NCI-H1092 treated with DMSO at 0.1 percent for 48 hours (cell line): ENCODE measurements around the gene OLFML1.
A peak's percentile ranks its signal among the peaks of the same experiment; 100 is the strongest.

ENCODE experiments used
- DNase-seq: peaks from one replicate; lab custom pipeline; 2025; lab: John Stamatoyannopoulos, UW

The OLFML1 gene

DNA sequence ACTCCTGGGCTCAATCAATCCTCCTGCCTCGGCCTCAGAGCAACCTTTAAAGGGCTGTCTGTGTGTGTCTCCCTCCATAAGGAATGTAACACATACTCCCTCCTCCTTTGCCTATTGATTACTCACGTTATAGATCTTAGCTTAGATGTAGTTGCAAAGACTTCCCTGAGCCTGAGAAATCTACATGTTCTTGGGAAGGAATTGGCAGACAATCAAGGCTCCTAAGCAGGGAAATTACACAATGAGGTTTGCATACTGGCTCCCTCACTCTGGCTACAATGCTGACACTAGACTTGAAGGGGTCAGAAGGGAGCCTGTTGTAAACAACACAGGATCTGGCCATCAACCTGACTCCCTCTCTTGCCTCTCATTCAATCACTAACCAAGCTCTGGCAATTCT is 5.2 kb upstream of the OLFML1 start:
- no peak for DNase-seq

DNA sequence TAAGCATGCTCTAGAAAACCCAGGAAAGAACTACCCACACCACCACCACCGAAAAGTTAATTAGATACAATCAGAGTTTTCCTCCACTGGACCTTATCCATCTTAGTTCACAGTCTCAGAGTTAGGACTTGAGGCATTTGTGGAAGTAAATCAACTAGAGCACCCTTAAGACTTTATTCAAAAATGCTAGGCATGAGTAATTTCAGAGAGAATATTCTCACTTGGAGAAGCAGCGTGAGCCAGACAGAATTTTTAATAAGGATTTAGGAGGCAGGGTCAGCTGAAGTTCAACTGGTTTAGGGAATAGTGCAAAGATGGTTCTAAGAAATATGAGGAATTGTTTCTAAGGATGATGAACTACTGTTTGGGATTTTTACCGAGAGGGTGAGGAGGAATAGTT is 1.2 kb upstream of the OLFML1 start:
- no peak for DNase-seq

DNA sequence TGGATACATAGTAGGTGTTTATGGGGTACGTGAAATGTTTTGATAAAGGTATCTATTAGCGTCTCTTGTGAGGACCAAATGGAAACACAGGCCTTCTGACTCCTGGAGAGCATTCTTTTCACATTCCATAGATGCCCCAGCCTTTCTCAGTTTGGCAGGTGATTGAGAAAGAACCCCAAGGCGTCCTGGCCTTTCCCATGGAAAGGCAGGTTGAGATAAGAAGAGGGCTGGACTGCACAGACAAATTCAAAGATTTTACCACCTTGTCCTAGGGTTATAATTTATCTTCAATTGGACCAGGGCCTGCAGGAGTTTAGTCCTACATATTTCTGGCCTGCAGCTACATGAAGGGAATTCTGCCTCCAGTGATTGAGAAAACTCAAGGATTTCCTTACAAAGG is 661 bp upstream of the OLFML1 start:
- no peak for DNase-seq

DNA sequence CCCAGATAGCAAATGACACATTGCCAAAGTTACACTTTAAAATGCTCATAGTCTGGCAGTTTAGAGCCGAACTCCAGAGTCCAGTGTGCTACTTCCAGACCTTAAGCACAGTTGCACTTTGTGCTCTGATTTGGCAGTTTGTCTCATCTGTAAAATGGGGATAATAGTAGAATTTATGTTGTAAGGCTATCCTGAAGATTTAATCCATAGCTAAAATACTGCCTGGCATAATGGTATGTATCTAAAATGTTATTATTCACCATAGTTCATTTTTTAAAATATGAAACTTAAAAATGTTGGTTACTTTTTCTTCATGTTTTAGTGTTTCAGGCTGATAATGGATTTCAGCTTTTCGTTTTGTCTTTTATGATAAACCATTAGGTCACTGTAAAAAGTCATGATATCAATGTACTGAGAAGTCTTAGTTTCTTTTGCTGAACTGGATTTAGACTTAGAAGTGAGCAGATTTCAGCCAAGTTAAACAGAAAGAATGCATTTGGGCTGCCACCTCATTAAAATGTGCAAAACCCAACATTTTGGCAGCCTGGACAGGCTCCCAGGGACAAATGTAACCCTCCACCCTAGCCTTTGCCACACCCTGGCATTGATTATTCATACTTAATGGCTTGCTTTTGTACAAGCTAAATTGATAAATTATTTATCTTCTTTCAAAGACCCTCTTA is 933 bp downstream of the OLFML1 start:
- no peak for DNase-seq

DNA sequence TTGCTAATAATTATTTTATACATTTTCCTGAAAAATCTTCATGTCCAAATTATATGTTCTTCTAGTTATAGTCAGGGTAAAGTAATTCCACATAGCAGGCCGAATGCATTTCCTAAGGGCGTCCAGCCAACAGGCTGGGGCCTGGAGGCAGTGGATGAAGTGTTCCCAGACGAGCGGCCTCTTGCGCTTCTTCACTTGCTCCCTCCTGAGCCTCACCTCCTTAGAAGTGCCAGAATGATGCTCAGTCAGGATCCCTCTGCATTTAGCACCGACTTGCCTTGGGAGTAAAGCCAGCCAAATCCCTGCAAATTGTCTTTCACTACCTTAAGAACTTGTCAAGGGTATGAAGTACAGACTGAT is 1.5 kb downstream of the OLFML1 start:
- no peak for DNase-seq

DNA sequence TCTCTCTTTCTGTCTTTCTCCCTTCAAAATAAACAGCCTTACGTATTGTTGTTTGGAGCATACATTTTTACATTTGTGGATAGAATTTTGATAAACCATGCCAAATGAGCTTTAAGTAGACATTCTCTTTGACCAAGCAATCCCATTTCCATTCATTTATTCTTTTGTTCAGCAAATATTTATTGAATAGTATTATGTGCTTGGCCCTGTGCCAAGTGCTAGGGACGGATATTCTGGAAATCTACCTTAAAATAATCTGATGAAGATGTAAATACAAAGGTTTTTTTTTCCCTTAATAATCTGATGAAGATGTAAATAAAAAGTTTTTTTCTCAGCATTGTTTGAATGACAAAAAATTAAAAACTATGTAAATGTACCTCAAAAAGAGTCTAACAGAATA is 2.1 kb downstream of the OLFML1 start:
- DNase-seq: no peak

DNA sequence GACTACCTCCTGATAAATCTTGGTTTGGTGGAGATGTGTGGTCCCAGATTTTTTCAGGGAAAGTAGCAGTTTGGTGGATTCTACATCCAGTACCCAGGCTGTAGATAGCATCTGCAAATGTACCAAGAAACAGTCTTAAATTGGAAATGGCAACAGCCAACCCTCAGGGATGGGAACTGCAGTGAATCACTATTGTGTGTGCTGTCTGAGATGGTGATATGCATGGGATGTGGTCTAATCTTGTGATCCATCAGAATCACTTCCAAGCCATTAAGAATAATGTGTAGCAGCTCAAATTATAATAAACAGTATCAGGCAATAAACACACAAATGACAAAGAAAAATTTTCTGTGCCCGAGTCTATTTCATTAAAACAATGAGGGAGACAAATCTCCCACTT is 3.4 kb downstream of the OLFML1 start:
- no peak for DNase-seq

DNA sequence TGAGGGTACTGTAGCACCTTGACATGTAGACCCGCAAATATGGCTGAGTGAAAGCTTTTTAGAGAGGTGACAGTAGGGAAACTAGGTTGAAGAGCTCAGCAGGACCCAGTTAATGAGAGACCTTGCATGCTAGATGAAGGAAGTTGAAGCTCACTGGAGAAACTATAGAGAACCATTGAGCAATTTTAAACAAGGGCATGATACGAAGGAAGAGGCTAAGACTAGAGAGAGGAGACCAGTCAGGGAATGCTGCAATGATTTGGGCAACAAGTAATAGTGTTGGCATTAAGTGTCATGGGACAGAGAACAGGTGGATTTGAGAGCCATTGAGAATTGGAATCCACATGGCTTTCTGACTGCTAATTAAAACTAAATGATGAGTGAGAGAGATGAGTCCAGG is 4.1 kb downstream of the OLFML1 start:
- no peak for DNase-seq

DNA sequence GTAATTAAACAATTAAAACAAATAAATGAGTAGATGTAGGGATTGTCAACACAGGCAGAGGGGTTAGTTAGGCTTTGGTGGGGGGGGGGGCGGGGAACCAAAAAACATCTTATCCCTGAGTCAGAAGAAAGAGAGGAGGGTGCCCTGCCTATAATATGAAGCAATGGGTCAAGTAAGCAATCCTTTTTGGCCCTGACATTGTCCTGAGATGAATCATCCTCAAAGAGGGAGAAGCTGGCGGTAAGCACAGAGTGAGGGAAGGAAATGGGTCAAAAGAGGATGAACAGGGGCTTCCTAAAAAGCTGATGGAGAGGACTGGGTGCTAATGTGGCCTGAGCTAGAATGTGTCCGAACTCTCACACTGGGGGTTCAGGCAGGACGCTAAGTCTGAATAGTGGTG is 4.7 kb downstream of the OLFML1 start:
- no peak for DNase-seq

DNA sequence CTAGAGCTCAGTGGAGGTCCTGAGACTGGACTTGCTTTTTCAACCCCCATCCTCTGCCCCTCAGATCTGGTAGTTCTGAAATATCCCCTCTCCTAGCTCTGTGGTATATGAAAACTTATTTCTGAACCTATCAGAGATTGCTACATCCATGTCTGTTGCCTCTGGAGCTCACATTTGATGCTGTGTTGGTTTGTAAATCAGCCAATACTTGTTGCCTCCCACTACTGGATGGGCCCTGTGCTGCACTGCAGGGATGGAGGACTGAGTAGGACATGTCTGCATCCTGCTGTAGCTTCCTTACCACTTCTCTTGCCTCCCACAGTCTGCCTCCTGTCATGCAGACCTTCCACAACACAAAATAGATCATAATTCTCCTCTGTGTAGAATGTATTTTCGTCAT is 5.2 kb downstream of the OLFML1 start:
- DNase-seq: no peak

DNA sequence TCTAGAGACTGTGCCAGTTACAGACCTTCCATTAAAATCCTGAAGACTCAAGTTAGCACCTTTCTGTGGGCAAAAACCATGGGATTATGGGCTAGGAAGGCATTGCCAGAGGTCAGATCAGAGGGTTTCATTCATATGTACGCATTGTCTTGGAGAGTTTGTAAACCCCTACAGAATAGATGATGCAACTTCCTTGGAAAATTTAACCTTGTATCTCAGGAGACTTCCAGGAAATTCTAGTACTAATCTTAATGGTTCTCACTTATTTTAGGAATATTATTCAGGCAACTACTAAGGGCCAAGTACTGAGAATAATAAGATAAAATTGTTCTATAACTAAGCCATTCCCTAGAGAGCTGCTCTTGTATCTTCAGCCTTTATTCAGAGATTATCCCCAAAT is 6.9 kb downstream of the OLFML1 start:
- no peak for DNase-seq

DNA sequence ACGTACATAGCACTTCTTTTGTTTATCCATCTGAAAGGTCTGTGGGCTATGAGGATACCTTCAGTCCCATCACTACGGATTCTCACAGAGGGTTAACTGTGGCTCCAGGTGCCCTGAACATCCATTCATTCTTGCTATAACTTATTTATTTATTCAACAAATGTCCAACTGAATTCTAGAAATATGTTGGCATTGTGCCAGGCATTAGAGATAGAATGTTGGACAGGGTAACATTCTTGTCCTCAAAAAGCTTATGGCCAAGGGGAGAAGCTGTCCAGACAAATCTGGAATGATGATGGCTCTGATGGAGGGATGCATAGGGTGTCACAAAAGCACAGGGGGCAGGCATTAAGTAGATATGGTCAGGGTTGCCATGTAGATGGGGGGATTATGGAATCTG is 8.4 kb downstream of the OLFML1 start:
- DNase-seq: no peak

DNA sequence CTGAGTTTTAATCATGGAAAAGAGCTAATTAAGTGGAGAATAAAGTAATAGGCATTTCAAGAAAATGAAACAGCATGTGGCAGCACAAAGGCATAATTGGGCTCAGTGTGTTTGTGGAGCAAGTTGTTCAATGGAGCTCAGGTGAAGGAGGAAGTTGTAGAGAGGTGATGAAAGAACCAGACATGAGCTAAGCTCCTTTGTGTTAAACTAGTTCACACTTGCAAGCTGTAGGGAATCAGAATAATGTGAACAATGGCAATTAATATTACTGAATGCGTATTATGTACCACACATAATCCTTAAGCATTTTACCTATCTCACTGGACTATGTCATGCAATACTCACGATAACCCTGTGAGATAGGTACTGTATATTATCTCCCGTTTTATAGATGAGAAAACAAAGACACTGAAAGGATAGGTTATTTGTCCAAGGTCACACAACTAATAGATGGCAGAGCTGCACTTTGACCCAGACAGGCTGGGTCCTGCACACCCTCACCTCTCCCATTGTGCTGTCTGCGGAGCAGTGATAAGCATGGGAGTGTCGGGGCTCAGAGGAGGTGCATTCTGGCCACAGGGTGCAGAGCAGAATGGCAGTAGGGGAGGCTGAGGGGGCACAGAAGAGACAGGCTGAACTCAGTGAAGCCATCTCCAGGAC is 8.9 kb downstream of the OLFML1 start:
- no peak for DNase-seq

DNA sequence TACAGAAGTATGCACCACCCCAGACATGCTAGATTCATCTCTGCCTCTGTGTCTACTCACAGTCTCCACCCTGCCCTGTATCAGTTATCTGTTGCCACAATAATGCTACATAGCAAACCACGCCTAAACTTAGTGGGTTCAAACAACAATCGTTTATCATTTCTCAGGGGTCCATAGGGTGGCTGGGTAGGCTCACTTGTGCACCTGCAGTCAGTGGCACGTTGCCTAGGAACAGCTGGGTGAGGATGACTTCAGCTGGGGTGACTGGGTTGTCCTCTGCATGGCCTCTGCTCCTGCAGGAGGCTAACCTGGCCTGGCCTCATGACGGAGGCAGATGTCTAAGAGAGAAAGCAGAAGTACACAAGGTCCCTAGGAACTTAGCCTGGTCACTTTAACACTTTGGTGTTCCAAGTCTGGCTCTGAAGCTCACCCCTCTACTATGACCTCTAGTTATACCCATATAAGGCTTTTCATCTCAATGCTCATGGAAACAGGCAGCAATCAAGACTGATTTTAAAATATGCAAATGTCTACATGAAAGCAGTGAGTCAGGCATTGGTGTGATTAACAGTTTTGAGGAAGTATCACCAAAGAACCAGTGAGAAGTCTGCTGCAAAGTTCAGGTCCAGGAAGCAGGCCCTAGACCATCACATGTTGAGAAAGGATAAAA is 10.7 kb downstream of the OLFML1 start:
- no peak for DNase-seq

DNA sequence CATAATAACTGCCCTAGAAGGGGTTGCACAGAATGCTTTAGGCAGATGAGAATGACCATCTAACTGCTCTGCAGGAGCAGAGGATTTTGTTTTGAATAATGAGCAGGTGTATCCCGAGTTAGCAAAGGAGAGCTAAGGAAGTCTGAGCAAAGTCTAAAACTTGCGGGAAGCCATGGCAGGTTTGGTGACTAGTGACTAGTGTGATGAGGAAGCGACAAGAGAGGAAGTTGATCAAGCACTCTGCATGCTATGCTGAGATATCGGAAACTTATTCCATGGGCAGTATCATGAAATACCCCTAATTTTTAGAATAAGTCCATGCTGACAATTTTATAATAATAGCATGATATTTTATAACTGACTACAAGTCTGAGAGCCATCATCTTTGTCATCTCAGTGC is 12.9 kb downstream of the OLFML1 start:
- no peak for DNase-seq

DNA sequence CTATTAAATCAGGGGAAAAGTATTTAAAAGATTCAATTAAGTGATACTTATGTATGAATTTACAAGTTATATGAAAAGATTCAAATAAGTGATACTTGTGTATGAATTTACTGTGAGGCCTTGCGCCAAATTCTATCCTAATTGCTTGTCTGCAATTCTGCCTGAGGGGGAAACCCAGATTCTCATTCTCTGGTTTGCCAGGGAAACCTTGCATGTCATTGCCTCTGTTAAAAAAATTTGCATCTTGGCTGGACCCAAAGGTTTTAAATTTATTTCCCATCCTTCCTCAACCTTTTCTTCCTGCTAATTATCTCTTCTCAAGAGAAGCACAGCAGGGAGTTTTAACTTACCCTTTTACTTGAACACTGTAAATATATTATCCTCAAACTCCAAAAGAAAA is 13.8 kb downstream of the OLFML1 start:
- DNase-seq: no peak

DNA sequence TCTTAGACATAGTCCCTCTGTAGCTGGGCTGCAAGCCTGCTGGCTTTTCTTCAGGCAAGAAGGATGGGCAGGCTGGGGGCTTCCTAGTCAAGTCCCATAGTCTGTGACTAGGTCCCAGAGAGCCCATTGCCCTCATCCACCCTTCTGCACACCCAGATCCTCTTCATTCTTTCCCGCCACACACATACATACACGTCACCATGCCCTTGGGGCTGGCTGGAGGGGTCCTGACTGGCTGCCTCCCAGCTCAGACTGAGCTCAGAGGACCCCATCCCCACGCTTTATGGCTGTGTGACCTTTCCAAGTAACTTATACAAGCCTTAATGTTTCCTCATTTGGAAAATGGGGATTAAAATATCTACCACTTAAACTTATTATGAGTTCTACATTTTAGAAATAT is 14.9 kb downstream of the OLFML1 start:
- no peak for DNase-seq

DNA sequence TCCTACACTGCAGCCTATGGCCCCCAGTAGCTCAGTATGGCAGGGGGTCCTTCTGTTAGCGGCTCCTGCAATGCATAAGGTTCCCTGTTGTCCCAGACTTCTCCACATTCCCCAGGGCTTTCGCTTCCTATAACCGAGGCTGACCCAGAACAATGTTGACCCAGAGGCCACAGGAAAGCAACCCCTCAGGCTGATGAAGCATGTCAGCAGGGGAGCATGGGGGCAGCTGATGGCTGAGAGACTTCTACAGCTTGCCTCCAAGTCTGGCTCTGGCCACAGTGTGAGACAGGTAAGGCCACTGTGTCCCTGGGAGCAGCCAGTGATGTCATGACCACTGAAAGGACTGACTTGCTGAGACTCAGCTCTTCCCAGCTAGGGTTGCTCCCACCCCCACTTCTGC is 15.9 kb downstream of the OLFML1 start:
- DNase-seq: no peak

DNA sequence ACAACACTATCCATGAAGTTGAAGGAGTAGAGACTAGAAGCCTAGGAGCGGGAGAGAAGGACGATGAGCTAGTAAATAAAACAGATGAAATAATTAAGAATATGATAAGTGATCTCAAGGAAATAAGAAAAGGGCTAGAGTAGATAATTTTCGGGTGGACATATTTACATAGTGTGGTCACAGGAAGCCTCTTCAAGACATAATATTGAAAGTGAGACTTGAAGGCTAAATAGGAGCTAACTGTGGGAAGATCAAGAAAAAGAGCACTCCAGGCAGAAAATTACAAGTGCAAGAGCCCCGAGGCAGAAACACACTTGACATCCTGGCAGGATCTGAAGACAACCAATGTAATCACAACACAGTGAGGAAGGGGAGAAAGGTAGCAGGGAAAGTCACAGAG is 16.6 kb downstream of the OLFML1 start:
- no peak for DNase-seq

DNA sequence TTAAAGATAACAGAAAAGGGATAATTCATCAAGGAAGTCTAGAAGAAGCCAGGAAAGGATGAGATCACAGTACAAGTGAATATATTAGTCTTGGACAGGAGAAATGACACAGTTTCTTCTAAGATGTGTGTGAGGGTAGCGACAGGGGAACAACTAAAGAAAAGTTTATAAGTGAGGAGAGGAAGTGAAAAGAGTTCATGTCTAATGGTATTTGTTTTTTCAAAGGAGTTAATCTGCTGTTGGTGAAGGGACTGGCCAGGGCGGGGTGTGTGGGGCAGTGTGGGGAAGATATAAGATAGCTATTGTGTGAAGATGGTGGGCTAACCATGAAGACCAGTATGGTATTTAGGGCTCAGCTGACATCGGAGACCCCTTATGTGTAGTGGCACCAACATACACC is 20.9 kb downstream of the OLFML1 start:
- DNase-seq: no peak

DNA sequence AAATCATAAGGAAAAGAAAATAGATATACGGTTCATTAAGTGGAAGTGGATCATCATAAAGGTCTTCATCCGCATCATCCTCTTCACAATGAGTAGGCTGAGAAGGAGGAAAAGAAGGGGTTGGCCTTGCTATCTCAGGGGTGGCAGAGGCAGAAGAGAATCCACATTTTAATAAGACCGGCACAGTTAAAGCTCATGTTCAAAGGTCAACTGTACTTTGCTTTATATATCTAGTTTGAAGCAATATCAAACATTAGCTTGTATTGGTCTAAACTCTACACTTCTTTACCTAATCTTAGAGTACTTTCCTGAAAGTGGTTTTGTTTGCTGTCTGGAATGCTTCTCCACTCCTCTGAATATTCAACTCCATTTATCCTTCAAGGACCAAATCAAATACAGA is 22.8 kb downstream of the OLFML1 start:
- DNase-seq: no peak

DNA sequence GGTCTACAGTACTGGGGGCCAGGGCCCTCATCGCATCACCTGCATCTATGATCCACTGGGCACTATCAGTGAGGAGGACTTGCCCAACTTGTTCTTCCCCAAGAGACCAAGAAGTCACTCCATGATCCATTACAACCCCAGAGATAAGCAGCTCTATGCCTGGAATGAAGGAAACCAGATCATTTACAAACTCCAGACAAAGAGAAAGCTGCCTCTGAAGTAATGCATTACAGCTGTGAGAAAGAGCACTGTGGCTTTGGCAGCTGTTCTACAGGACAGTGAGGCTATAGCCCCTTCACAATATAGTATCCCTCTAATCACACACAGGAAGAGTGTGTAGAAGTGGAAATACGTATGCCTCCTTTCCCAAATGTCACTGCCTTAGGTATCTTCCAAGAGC is 24.7 kb downstream of the OLFML1 start:
- DNase-seq: no peak

DNA sequence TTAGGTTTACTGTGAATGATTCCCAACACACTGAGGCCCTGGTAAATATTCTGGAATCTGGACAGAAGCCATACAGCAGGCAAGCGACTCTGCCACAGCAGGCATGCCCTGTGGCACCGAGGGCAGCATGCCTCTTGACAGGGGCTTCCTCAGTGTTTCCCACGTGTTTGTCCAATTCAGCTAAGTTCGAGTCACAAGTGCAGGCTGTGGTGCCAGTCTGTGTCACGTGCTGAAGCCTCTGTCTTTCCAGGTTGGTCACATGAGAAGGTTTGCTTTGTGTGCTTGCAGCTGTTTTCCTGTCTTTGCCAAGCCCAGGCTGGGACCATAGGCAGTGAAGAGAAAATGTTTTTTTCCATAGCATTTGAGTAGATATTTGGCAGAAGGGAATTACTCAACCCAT is 26.1 kb downstream of the OLFML1 start:
- DNase-seq: peak; percentile 86
